Transverse colon (tissue), 4 donors: ENCODE results near the gene NHS. TPM values are rescaled to one million over a fixed set of nuclear protein-coding genes. Genes with fewer than 3 reads are reported as not detected.

Source experiments
- DNase-seq: peaks from one replicate; pipeline ENCODE4 v3.0.0-alpha.2; 2019
- H3K27ac ChIP-seq, 4 donors: fragments of 200-600 bp; sonication (generic); 2 replicates each; pipeline ENCODE4 v1.5.1; 2016 to 2018; ENCODE audit warnings: inconsistent platforms in 4 of 4
- H3K27me3 ChIP-seq: fragments of 200-600 bp; sonication (generic); 2 replicates; pipeline ENCODE4 v1.5.1; 2017; ENCODE audit warnings: inconsistent platforms
- H3K36me3 ChIP-seq, 4 donors: fragments of 200-600 bp; sonication (generic); 2 replicates each; pipeline ENCODE4 v1.5.1; 2017 to 2019; ENCODE audit warnings: inconsistent platforms in 4 of 4
- H3K4me1 ChIP-seq, 4 donors: fragments of 200-600 bp; sonication (generic); 2 replicates each; pipeline ENCODE4 v1.5.1; 2017 to 2020; ENCODE audit warnings: inconsistent platforms in 4 of 4
- H3K4me3 ChIP-seq, 4 donors: fragments of 200-600 bp; sonication (generic); 1 replicate in 1 of 4; 2 replicates in 3 of 4; pipeline versions ENCODE4 v1.5.1 to v1.6.1; 2017 to 2019; ENCODE audit warnings: inconsistent platforms in 4 of 4
- H3K9me3 ChIP-seq, 2 donors: fragments of 200-600 bp; sonication (generic); 2 replicates each; pipeline ENCODE4 v1.5.1; 2017 to 2019; ENCODE audit warnings: inconsistent platforms in 2 of 2
- EP300 ChIP-seq: sonication (generic); formaldehyde crosslinking; IDR thresholded peaks from one replicate; pipeline ENCODE4 v1.6.1; 2017; ENCODE audit warnings: antibody characterized with exemption, low read depth
- POLR2A ChIP-seq: fragments of 450-650 bp; IDR thresholded peaks from one replicate; pipeline ENCODE4 v1.6.1; 2016; ENCODE audit warnings: antibody characterized with exemption, mild to moderate bottlenecking, moderate library complexity
- POLR2AphosphoS5 ChIP-seq, 3 donors: sonication (generic); formaldehyde crosslinking; IDR thresholded peaks; one replicate each; pipeline ENCODE4 v1.6.1; 2016; ENCODE audit warnings: antibody characterized with exemption in 3 of 3
- WGBS, 2 donors: methylation state at CpG; one replicate each; pipeline ENCODE4 v1.1.5; 2018; ENCODE audit warnings: low coverage in 1 of 2; 5-methylcytosine and 5-hydroxymethylcytosine counted together
- in situ Hi-C, 4 donors: fragments of 200-750 bp; cut with MboI; loops; one replicate each; pipeline versions ENCODE4 v1.15.0 to v1.15.1; 2017; ENCODE audit warnings: low sequenced_read_pairs in 3 of 4, low pct_ligation_motif_present in 1 of 4, low pct_unique_long_range_greater_than_20kb in 1 of 4
- intact Hi-C: fragments of 100-400 bp; cut with DNase I; formaldehyde crosslinking; loops from one replicate; pipeline ENCODE4 v1.15.1; 2023; ENCODE audit warnings: low total_unique reads
- total RNA-seq, 4 donors: library from RNA; depleted of rRNA; stranded (reverse); fragments of >200 nt; gene quantifications; one replicate each; pipeline ENCODE4 v1.1.0, GENCODE V29; 2016
- TF ChIP-seq, protein P1 (sequence below), 5 experiments: fragments of 200-600 bp in 3 of 5; fragments of 450-650 bp in 2 of 5; sonication (generic) in 3 of 5; IDR thresholded peaks; 1 replicate in 2 of 5; 2 replicates in 3 of 5; pipeline ENCODE4 v1.5.1; 2016 to 2017; ENCODE audit warnings: antibody characterized with exemption in 5 of 5, inconsistent platforms in 3 of 5, mild to moderate bottlenecking in 2 of 5, moderate library complexity in 1 of 5

NHS gene
- total RNA-seq, 4 donors from 2014 or later, result 1.2 to 10.7 (median 5.0) TPM

GRCh38 chrX:17471121-17471520 lies 96.1 kb downstream of the NHS start:
- intact Hi-C loops (no loop called here), in situ Hi-C loops (no loop called here)
- H3K4me3 ChIP-seq, result no peak overlapping the region
- TF ChIP-seq EP300 (no peak), POLR2AphosphoS5 (IDR thresholded peaks at IDR 0.05) (no peak), POLR2A (no peak)
- TF ChIP-seq, protein P1, sequence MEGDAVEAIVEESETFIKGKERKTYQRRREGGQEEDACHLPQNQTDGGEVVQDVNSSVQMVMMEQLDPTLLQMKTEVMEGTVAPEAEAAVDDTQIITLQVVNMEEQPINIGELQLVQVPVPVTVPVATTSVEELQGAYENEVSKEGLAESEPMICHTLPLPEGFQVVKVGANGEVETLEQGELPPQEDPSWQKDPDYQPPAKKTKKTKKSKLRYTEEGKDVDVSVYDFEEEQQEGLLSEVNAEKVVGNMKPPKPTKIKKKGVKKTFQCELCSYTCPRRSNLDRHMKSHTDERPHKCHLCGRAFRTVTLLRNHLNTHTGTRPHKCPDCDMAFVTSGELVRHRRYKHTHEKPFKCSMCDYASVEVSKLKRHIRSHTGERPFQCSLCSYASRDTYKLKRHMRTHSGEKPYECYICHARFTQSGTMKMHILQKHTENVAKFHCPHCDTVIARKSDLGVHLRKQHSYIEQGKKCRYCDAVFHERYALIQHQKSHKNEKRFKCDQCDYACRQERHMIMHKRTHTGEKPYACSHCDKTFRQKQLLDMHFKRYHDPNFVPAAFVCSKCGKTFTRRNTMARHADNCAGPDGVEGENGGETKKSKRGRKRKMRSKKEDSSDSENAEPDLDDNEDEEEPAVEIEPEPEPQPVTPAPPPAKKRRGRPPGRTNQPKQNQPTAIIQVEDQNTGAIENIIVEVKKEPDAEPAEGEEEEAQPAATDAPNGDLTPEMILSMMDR (IDR thresholded peaks at IDR 0.05), result no peak
- no peak for DNase-seq
- 33 to 61% methylated on average over 1 to 2 of the region's 2 CpGs for WGBS, 2 donors
- H3K4me1 ChIP-seq, result no peaks in the 10 kb centered on the region
- H3K27ac ChIP-seq, result no peak overlapping the region
- H3K36me3 ChIP-seq, result no peaks in the 10 kb centered on the region
- H3K9me3 ChIP-seq, result no peaks in the 10 kb centered on the region
- no peaks in the 10 kb centered on the region for H3K27me3 ChIP-seq

- H3K36me3 ChIP-seq, result no peaks in the 10 kb centered on the region
- TF ChIP-seq, protein P1 (IDR thresholded peaks at IDR 0.05), result no peak
- TF ChIP-seq EP300 (no peak), POLR2A (no peak), POLR2AphosphoS5 (IDR thresholded peaks at IDR 0.05) (no peak)
- H3K27me3 ChIP-seq, result no peaks in the 10 kb centered on the region
- no peak overlapping the region for H3K4me3 ChIP-seq
- DNase-seq, result no peak
- H3K9me3 ChIP-seq, result no peaks in the 10 kb centered on the region
- WGBS, 2 donors, result 86 to 90% methylated on average over 3 of the region's 3 CpGs
- no peaks in the 10 kb centered on the region for H3K4me1 ChIP-seq
- no peak overlapping the region for H3K27ac ChIP-seq
- intact Hi-C loops (no loop called here), in situ Hi-C loops (no loop called here)
Measured at GRCh38 chrX:17471861-17472260, 96.9 kb downstream of the NHS start.

GRCh38 chrX:17472424-17472823 lies 97.4 kb downstream of the NHS start:
- no peak overlapping the region for H3K27ac ChIP-seq
- TF ChIP-seq, protein P1 (IDR thresholded peaks at IDR 0.05), result no peak
- TF ChIP-seq POLR2AphosphoS5 (IDR thresholded peaks at IDR 0.05), result no peak
- TF ChIP-seq POLR2A, result no peak
- no peak for TF ChIP-seq EP300
- H3K4me3 ChIP-seq, result no peak overlapping the region
- DNase-seq, result no peak
- in situ Hi-C loops, result no loop called here
- H3K36me3 ChIP-seq, result no peaks in the 10 kb centered on the region
- no peaks in the 10 kb centered on the region for H3K4me1 ChIP-seq
- intact Hi-C loops, result no loop called here
- WGBS, 2 donors, result 17% methylated on average over 1 of the region's 1 CpG; no CpG with 5 or more reads in 1 of the 2 donors
- no peaks in the 10 kb centered on the region for H3K27me3 ChIP-seq
- no peaks in the 10 kb centered on the region for H3K9me3 ChIP-seq

- no peak overlapping the region for H3K4me3 ChIP-seq
- no peak overlapping the region for H3K27ac ChIP-seq
- no peak for TF ChIP-seq POLR2AphosphoS5 (IDR thresholded peaks at IDR 0.05)
- no peak for TF ChIP-seq POLR2A
- TF ChIP-seq, protein P1 (IDR thresholded peaks at IDR 0.05), result no peak
- TF ChIP-seq EP300, result no peak
- in situ Hi-C loops, result no loop called here
- H3K27me3 ChIP-seq, result no peaks in the 10 kb centered on the region
- WGBS, 2 donors, result 57% methylated on average over 2 of the region's 2 CpGs; no CpG with 5 or more reads in 1 of the 2 donors
- H3K36me3 ChIP-seq, result no peaks in the 10 kb centered on the region
- DNase-seq, result no peak
- intact Hi-C loops, result no loop called here
- no peaks in the 10 kb centered on the region for H3K4me1 ChIP-seq
- no peaks in the 10 kb centered on the region for H3K9me3 ChIP-seq
Measured at GRCh38 chrX:17473021-17473420, 98.0 kb downstream of the NHS start.
